SJCRH30 (cell line): ENCODE measurements around the gene ELOVL2. TPM values are rescaled to one million over a fixed set of nuclear protein-coding genes. Genes with fewer than 3 reads are reported as not detected.
A peak's percentile ranks its signal among the peaks of the same experiment; 100 is the strongest.

Experiments used
- DNase-seq, 2 experiments: peaks; one replicate each; pipeline ENCODE4 v3.0.0-alpha.2; 2015 to 2020
- H3K27ac ChIP-seq: fragments of 250-450 bp; sonication (Bioruptor Pico); 2 replicates; pipeline ENCODE4 v1.5.1; 2020; ENCODE audit warnings: mild to moderate bottlenecking, moderate library complexity
- H3K27me3 ChIP-seq: fragments of 250-450 bp; sonication (Bioruptor Pico); 2 replicates; pipeline ENCODE4 v1.5.1; 2020; ENCODE audit warnings: mild to moderate bottlenecking, moderate library complexity
- H3K36me3 ChIP-seq: fragments of 250-450 bp; sonication (Bioruptor Pico); 2 replicates; pipeline ENCODE4 v1.5.1; 2020; ENCODE audit warnings: mild to moderate bottlenecking, moderate library complexity
- H3K4me1 ChIP-seq: fragments of 250-450 bp; sonication (Bioruptor Pico); 2 replicates; pipeline ENCODE4 v1.5.1; 2020; ENCODE audit warnings: mild to moderate bottlenecking, moderate library complexity
- H3K4me3 ChIP-seq: fragments of 250-450 bp; sonication (Bioruptor Pico); 2 replicates; pipeline ENCODE4 v1.5.1; 2020; ENCODE audit warnings: mild to moderate bottlenecking, moderate library complexity
- H3K9me3 ChIP-seq: fragments of 250-450 bp; sonication (Bioruptor Pico); replicated peaks from 2 replicates; pipeline ENCODE4 v1.5.1; 2020; ENCODE audit warnings: mild to moderate bottlenecking, moderate library complexity
- total RNA-seq: library from RNA; depleted of rRNA; stranded (reverse); fragments of >200 nt; shearing (Covaris generic); gene quantifications from 2 replicates; pipeline ENCODE4 v1.2.3, GENCODE V29; 2014

ELOVL2 gene
- total RNA-seq, 1 experiment from 2014 or later = 21.1 TPM

DNA sequence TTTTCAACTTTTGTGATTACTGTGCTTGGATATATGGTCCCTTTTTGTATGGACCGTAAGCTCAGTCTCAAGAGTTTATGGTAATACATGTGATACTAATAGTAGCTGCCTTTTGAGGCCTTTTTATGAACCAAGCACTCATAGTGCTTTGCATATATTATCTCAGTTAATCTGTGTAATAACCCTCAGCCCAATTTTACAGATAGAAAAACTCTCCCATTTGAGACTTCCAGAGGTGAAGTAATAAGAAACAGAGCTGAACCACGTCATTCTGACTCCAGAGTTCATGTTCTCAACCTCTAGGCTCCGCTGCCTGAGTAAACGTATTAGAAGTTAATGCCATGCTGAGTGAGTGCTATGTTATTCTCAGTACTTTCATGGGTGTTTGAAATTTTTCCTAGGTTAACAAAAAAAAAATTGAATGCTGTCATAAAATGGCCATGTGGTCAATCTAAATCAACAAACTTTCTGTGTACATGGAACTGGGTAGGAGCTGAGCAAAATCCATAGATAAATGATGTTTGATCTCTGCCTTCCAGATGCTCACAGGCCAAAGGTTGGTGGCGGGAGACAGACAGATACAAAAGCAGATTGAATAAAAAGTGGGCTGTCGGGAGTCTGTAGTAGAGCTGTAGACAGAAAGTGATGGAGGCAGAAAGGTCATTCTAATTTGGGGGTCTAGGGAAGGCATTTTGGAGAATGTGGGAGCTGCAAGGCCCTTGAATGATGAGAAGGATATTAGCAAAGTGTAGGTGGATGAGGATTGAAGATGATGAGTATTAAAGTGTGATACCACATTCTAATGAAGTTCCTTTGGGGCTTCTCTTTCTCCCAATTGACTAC is 22.6 kb upstream of the ELOVL2 start:
- no peak overlapping the region for H3K4me3 ChIP-seq
- no peaks in the 10 kb centered on the region for H3K4me1 ChIP-seq
- H3K36me3 ChIP-seq = no peaks in the 10 kb centered on the region
- no peaks in the 10 kb centered on the region for H3K27me3 ChIP-seq
- no peak for DNase-seq
- H3K27ac ChIP-seq = no peak overlapping the region
- no peaks in the 10 kb centered on the region for H3K9me3 ChIP-seq

- H3K4me1 ChIP-seq = no peaks in the 10 kb centered on the region
- DNase-seq = peak in 1 of 2 experiments; percentile 4
Observed at GRCh38 chr6:11065436-11066202, 21.5 kb upstream of the ELOVL2 start.

DNA sequence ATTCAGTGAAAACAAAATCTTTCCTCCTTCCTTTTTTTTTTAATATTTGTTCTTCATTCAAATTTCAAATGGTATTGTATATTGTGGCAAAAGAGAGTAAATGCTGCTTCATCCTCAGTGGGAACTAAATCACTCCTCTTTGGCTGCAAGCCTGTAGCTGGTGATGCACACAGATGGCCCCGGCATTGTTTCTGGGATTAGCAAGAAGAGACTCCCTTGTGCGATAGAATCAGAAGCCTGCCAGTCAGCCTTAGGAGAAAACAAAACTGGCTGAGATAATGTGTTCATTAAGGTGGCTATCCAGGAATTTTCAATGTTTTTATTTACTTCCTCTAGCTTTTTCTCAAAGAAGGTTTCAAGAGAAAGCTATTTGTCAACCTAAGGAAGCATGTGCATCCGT is 20.7 kb upstream of the ELOVL2 start:
- H3K27ac ChIP-seq = no peak overlapping the region
- H3K9me3 ChIP-seq = no peaks in the 10 kb centered on the region
- no peaks in the 10 kb centered on the region for H3K4me1 ChIP-seq
- DNase-seq = no peak
- H3K27me3 ChIP-seq = no peaks in the 10 kb centered on the region
- no peak overlapping the region for H3K4me3 ChIP-seq
- H3K36me3 ChIP-seq = no peaks in the 10 kb centered on the region

More at GRCh38 chr6:11065436-11066202, 21.5 kb upstream of the ELOVL2 start:
- no peaks in the 10 kb centered on the region for H3K36me3 ChIP-seq
- H3K27ac ChIP-seq = no peak overlapping the region
- no peak overlapping the region for H3K4me3 ChIP-seq
- H3K9me3 ChIP-seq = no peaks in the 10 kb centered on the region
- no peaks in the 10 kb centered on the region for H3K27me3 ChIP-seq

GRCh38 chr6:11062715-11063114 is 18.6 kb upstream of the ELOVL2 start:
- H3K27me3 ChIP-seq = no peaks in the 10 kb centered on the region
- H3K4me1 ChIP-seq = no peaks in the 10 kb centered on the region
- H3K9me3 ChIP-seq = no peaks in the 10 kb centered on the region
- DNase-seq = no peak
- H3K4me3 ChIP-seq = no peak overlapping the region
- no peak overlapping the region for H3K27ac ChIP-seq
- H3K36me3 ChIP-seq = no peaks in the 10 kb centered on the region

DNA sequence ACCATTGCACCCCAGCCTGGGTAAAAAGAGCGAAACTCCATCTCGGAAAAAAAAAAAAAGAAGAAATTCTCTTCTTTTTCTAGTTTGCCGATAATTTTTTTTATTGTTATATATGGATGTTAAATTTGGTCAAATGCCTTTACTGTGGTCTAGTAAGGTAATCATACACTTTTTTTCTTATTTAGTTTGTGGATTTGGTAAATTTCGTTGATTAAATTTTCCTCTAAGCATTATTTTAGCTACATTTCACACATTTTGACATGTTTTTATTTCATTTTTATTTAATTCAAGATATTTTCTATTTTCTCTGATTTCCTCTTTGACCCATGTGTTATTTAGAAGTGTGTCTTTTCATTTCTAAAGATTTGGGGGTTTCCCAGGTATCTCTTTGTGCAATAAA is 18.0 kb upstream of the ELOVL2 start:
- H3K27me3 ChIP-seq = no peaks in the 10 kb centered on the region
- DNase-seq = no peak
- H3K4me1 ChIP-seq = no peaks in the 10 kb centered on the region
- no peak overlapping the region for H3K4me3 ChIP-seq
- no peak overlapping the region for H3K27ac ChIP-seq
- no peaks in the 10 kb centered on the region for H3K36me3 ChIP-seq
- no peaks in the 10 kb centered on the region for H3K9me3 ChIP-seq

DNA sequence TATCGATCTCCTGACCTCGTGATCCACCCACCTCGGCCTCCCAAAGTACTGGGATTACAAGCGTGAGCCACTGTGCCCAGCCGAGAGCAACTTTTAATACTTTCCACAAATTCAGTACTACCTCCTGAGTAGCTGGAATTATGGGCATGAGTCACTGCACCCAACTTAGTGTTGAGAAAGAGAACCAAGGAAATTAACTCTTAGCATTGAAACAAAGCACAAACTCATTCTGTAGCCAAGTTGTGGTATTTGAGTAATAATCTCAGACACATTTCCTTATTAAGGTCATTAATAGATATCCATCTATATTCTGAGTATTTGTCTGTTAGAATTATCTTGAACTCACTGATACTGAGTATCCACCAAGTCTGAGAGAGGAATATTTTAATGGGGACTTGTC is 14.3 kb upstream of the ELOVL2 start:
- no peak overlapping the region for H3K27ac ChIP-seq
- no peaks in the 10 kb centered on the region for H3K9me3 ChIP-seq
- H3K36me3 ChIP-seq = no peaks in the 10 kb centered on the region
- no peak for DNase-seq
- H3K4me3 ChIP-seq = no peak overlapping the region
- no peaks in the 10 kb centered on the region for H3K4me1 ChIP-seq
- no peaks in the 10 kb centered on the region for H3K27me3 ChIP-seq

DNA sequence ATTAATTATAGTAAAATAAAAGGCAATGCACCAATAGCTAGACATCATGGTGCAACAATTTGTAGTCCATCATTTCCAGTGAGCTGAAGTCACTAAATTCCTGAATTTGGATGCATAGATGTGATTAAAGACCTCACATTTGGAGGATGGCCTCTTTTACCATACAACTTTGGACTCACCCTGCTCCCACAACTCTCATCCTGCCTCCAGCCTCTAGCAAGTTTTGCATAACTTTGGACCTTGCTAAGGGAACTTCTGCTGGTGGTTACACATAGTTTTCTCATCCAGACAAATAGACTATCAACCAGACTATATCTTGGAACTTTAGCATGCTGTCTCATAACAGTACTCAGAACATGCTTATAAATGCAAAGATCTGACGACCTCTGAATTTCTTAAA is 12.8 kb upstream of the ELOVL2 start:
- Histone ChIP-seq H3K9me3 (no peaks in the 10 kb centered on the region), H3K4me1 (no peaks in the 10 kb centered on the region), H3K36me3 (no peaks in the 10 kb centered on the region), H3K4me3 (no peak overlapping the region), H3K27me3 (no peaks in the 10 kb centered on the region), H3K27ac (no peak overlapping the region)
- no peak for DNase-seq

DNA sequence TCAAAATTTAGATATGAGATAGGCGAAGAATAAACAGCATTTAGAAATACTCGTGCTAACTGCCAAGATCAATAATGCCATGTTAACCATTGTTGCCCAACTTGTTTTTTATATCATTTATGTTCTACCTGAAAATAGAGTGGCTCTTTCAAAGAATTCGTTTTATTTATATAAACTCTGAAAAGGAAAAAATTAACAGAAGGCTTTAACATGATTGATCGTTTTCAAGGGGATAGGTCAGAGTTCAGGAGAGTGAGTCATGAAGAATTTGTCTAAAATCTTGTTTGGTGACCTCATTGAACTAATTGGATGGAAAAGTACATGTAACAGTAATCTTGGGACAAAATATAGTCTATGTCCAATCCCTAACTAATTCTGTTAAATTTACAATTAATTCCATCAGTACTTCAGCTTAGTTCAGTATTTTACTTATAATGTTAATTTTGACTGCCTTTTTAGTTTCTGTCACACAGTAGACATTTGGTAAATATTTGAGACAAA is 11.1 kb upstream of the ELOVL2 start:
- Histone ChIP-seq H3K4me3 (no peak overlapping the region), H3K36me3 (no peaks in the 10 kb centered on the region), H3K27ac (no peak overlapping the region), H3K27me3 (no peaks in the 10 kb centered on the region), H3K4me1 (no peaks in the 10 kb centered on the region), H3K9me3 (no peaks in the 10 kb centered on the region)
- no peak for DNase-seq

DNA sequence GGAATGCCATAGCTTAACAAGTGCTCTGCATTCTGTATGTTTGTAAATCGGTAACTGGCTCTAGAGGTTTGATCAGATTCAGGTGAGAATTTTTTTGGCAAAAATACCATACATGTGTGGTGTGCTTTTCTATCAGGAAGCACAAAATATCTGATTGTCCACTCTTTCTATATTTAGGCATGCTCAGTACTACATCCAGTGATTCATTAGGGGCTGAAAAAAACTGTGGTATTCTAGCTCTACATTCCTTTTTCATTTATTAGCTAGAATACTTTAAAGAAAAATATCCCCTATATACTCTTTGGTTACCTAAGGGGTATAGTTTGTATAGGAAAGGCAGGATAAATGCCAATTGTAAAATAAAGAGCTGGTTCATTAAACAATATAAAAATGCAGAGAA is 10.6 kb upstream of the ELOVL2 start:
- no peak for DNase-seq
- Histone ChIP-seq H3K36me3 (no peaks in the 10 kb centered on the region), H3K4me3 (no peak overlapping the region), H3K4me1 (no peaks in the 10 kb centered on the region), H3K27me3 (no peaks in the 10 kb centered on the region), H3K9me3 (no peaks in the 10 kb centered on the region), H3K27ac (no peak overlapping the region)

GRCh38 chr6:11053307-11053706 is 9.2 kb upstream of the ELOVL2 start:
- Histone ChIP-seq H3K36me3 (no peaks in the 10 kb centered on the region), H3K4me3 (no peak overlapping the region), H3K9me3 (no peaks in the 10 kb centered on the region), H3K27me3 (no peaks in the 10 kb centered on the region), H3K27ac (no peak overlapping the region), H3K4me1 (no peaks in the 10 kb centered on the region)
- DNase-seq = no peak

- no peak overlapping the region for H3K4me3 ChIP-seq
- H3K27me3 ChIP-seq = no peaks in the 10 kb centered on the region
- H3K4me1 ChIP-seq = no peaks in the 10 kb centered on the region
- H3K27ac ChIP-seq = no peak overlapping the region
- H3K36me3 ChIP-seq = no peaks in the 10 kb centered on the region
- H3K9me3 ChIP-seq = no peaks in the 10 kb centered on the region
- no peak for DNase-seq
Observed at GRCh38 chr6:11050731-11051130, 6.6 kb upstream of the ELOVL2 start.

- Histone ChIP-seq H3K36me3 (no peaks in the 10 kb centered on the region), H3K27ac (no peak overlapping the region), H3K4me3 (peak overlapping the region; percentile 85), H3K27me3 (no peaks in the 10 kb centered on the region), H3K4me1 (no peaks in the 10 kb centered on the region), H3K9me3 (no peaks in the 10 kb centered on the region)
- no peak for DNase-seq
Observed at GRCh38 chr6:11044712-11045167, 635 bp upstream of the ELOVL2 start.

DNA sequence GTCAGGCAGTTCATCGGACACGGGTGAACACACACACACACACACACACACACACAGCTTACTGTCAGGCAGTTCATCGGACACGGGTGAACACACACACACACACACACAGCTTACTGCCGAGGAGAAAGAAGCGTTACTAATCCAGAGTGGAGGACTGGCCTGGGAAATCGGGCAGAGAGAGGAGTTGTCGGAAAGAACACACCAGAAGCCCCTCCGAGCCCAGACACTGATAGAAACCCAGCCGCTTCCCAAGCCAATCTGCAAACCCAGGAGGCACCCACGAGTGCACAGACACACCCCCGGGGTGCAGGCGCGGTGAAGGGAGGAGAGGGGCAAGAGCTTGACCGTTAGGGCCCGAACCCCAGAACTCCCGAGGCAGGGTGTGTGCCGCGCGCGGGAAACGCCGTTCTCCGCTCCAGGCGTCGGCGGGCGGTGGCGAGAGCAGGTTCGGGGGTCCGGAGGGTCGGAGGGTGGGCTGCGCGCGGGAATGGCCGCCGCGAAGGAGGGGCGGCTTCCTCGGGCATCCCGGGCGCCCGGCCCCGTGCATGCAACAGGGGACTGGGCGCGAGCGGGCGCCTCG is 636 bp downstream of the ELOVL2 start:
- Histone ChIP-seq H3K27ac (peak overlapping the region; percentile 76), H3K27me3 (no peaks in the 10 kb centered on the region), H3K4me3 (peak overlapping the region; percentile 85), H3K9me3 (no peaks in the 10 kb centered on the region), H3K36me3 (no peaks in the 10 kb centered on the region), H3K4me1 (no peaks in the 10 kb centered on the region)
- no peak for DNase-seq

- H3K27ac ChIP-seq = peak overlapping the region; percentile 76; the same call in 1 of the 2 replicates
- H3K9me3 ChIP-seq = no peaks in the 10 kb centered on the region
- H3K27me3 ChIP-seq = no peaks in the 10 kb centered on the region
- peak; percentile 25 to 56 for DNase-seq
- no peaks in the 10 kb centered on the region for H3K36me3 ChIP-seq
- no peaks in the 10 kb centered on the region for H3K4me1 ChIP-seq
- peak overlapping the region; percentile 85 for H3K4me3 ChIP-seq
Observed at GRCh38 chr6:11042750-11043377, 1.2 kb downstream of the ELOVL2 start.
